Mucosa of descending colon (tissue), 3 donors: ENCODE data around the gene CACNA1C. TPM values are rescaled to one million over a fixed set of nuclear protein-coding genes. Genes with fewer than 3 reads are reported as not detected.
A peak's percentile ranks its signal among the peaks of the same experiment; 100 is the strongest.

ENCODE experiments used
- ATAC-seq: fragments of 200-7000 bp; cut with Tn5 transposase; one replicate; pipeline ENCODE4 v1.9.1; 2020; ENCODE audit warnings: mild to moderate bottlenecking, moderate library complexity
- DNase-seq, 3 donors: peaks; one replicate each; pipeline ENCODE4 v3.0.0-alpha.2; 2020
- H3K36me3 ChIP-seq: fragments of 200-600 bp; one replicate; pipeline ENCODE4 v1.8.0; 2021; ENCODE audit warnings: low read depth, mild to moderate bottlenecking
- H3K4me1 ChIP-seq: fragments of 200-600 bp; one replicate; pipeline ENCODE4 v1.8.0; 2021; ENCODE audit warnings: low read depth, mild to moderate bottlenecking
- H3K4me3 ChIP-seq: fragments of 200-600 bp; one replicate; pipeline ENCODE4 v1.8.0; 2021; ENCODE audit warnings: mild to moderate bottlenecking
- H3K9me3 ChIP-seq: fragments of 200-600 bp; one replicate; pipeline ENCODE4 v1.8.0; 2021; ENCODE audit warnings: mild to moderate bottlenecking
- CTCF ChIP-seq: fragments of 200-600 bp; IDR thresholded peaks from one replicate; pipeline ENCODE4 v1.8.0; 2022; ENCODE audit warnings: antibody characterized with exemption, mild to moderate bottlenecking
- intact Hi-C, 2 donors: fragments of 100-400 bp; cut with DNase I in 1 of 2; cut with micrococcal nuclease in 1 of 2; formaldehyde crosslinking; loops; one replicate each; pipeline versions ENCODE4 v1.11.0 to v1.11.1; 2022; cut with DNase I, micrococcal nuclease
- total RNA-seq, 3 donors: library from RNA; stranded (reverse); fragmentation: NEBNext Ultra II Directional in 2 of 3; extraction: Animal tissue kit (Norgen Biotek cat#: 25700) in 2 of 3; gene quantifications; one replicate each; pipeline versions ENCODE4 v1.2.1 to v1.2.4, GENCODE V29; 2021 to 2023
- donor health status: DM: no; HTN: no; CAD: no; lungs with moderate emphysema.
- donor health status: DM: no; HTN: no; CAD: no.
- donor health status: DM: no; HTN: yes; CAD: no.

The CACNA1C gene
- total RNA-seq, 3 donors from 2014 or later = 5.5 to 89.4 (median 9.2) TPM

GRCh38 chr12:2259369-2259768, 206.6 kb downstream of the CACNA1C start:
- H3K4me1 ChIP-seq = no peaks in the 10 kb centered on the region
- ATAC-seq (no peak), DNase-seq (no peak)

GRCh38 chr12:2260441-2260840, 207.7 kb downstream of the CACNA1C start:
- Histone ChIP-seq H3K4me3 (no peak overlapping the region), H3K9me3 (no peaks in the 10 kb centered on the region), H3K36me3 (no peaks in the 10 kb centered on the region), H3K4me1 (no peaks in the 10 kb centered on the region)
- ATAC-seq = no peak
- TF ChIP-seq CTCF = no peak
- DNase-seq = no peak
- intact Hi-C loops = no loop called here

More at GRCh38 chr12:2259369-2259768, 206.6 kb downstream of the CACNA1C start:
- Histone ChIP-seq H3K9me3 (no peaks in the 10 kb centered on the region), H3K4me3 (no peak overlapping the region), H3K36me3 (no peaks in the 10 kb centered on the region)
- TF ChIP-seq CTCF = no peak
- intact Hi-C loops = no loop called here

- TF ChIP-seq CTCF = no peak
- Histone ChIP-seq H3K4me1 (peaks cover 4% of the 10 kb centered on the region), H3K4me3 (no peak overlapping the region), H3K36me3 (no peaks in the 10 kb centered on the region), H3K9me3 (no peaks in the 10 kb centered on the region)
- DNase-seq = no peak
- intact Hi-C loops = no loop called here
- ATAC-seq = no peak
Observed at GRCh38 chr12:2261708-2262107, 208.9 kb downstream of the CACNA1C start.

- DNase-seq (no peak), ATAC-seq (no peak)
- Histone ChIP-seq H3K9me3 (no peaks in the 10 kb centered on the region), H3K4me3 (no peak overlapping the region), H3K4me1 (peaks cover 7% of the 10 kb centered on the region), H3K36me3 (no peaks in the 10 kb centered on the region)
- intact Hi-C loops = no loop called here
- TF ChIP-seq CTCF = no peak
Observed at GRCh38 chr12:2262449-2262848, 209.7 kb downstream of the CACNA1C start.

- H3K4me1 ChIP-seq = peaks cover 12% of the 10 kb centered on the region
- H3K4me3 ChIP-seq = no peak overlapping the region
- DNase-seq (no peak), ATAC-seq (no peak)
- no peak for TF ChIP-seq CTCF
- H3K36me3 ChIP-seq = no peaks in the 10 kb centered on the region
- no peaks in the 10 kb centered on the region for H3K9me3 ChIP-seq
- intact Hi-C loops = no loop called here
Observed at GRCh38 chr12:2263901-2264300, 211.1 kb downstream of the CACNA1C start.

- Histone ChIP-seq H3K4me3 (no peak overlapping the region), H3K36me3 (no peaks in the 10 kb centered on the region), H3K4me1 (peaks cover 12% of the 10 kb centered on the region), H3K9me3 (no peaks in the 10 kb centered on the region)
- peak; percentile 12 for ATAC-seq
- DNase-seq = no peak
- intact Hi-C loops = no loop called here
- TF ChIP-seq CTCF = no peak
Observed at GRCh38 chr12:2264651-2265232, 212.0 kb downstream of the CACNA1C start.
